GM19239 (cell line): ENCODE measurements around the gene FCN2.

Source experiments
- DNase-seq: peaks from one replicate; pipeline ENCODE4 v3.0.0; 2011; ENCODE audit warnings: low spot score; ENCODE audit not compliant: insufficient read length
- FAIRE-seq: peaks from 2 replicates; lab custom pipeline; 2011; peaks lifted over from hg19 to GRCh38; lab: Jason Lieb, UNC

Gene FCN2

GRCh38 chr9:134886413-134886913 is 5.9 kb downstream of the FCN2 start:
- no peak for DNase-seq
- no peak for FAIRE-seq

- FAIRE-seq (no peak), DNase-seq (no peak)
Measured at GRCh38 chr9:134887219-134887618, 6.6 kb downstream of the FCN2 start.

GRCh38 chr9:134887686-134888602 is 7.3 kb downstream of the FCN2 start:
- FAIRE-seq (no peak), DNase-seq (no peak)

- FAIRE-seq (no peak), DNase-seq (no peak)
Measured at GRCh38 chr9:134888603-134889190, 8.1 kb downstream of the FCN2 start.

GRCh38 chr9:134889386-134890154 is 9.0 kb downstream of the FCN2 start:
- DNase-seq, result no peak
- no peak for FAIRE-seq

- DNase-seq (no peak), FAIRE-seq (no peak)
Measured at GRCh38 chr9:134890155-134890495, 9.5 kb downstream of the FCN2 start.

GRCh38 chr9:134891053-134891452 is 10.4 kb downstream of the FCN2 start:
- FAIRE-seq, result no peak
- DNase-seq, result no peak

- no peak for DNase-seq
- no peak for FAIRE-seq
Measured at GRCh38 chr9:134891713-134892112, 11.1 kb downstream of the FCN2 start.

- no peak for DNase-seq
- no peak for FAIRE-seq
Measured at GRCh38 chr9:134892221-134892620, 11.6 kb downstream of the FCN2 start.

- DNase-seq (no peak), FAIRE-seq (no peak)
Measured at GRCh38 chr9:134892820-134893420, 12.3 kb downstream of the FCN2 start.

GRCh38 chr9:134894136-134894860 is 13.7 kb downstream of the FCN2 start:
- DNase-seq (no peak), FAIRE-seq (no peak)

GRCh38 chr9:134895097-134895496 is 14.5 kb downstream of the FCN2 start:
- DNase-seq, result no peak

GRCh38 chr9:134895567-134895907 is 14.9 kb downstream of the FCN2 start:
- no peak for FAIRE-seq
- DNase-seq, result no peak

More at GRCh38 chr9:134895097-134895496, 14.5 kb downstream of the FCN2 start:
- FAIRE-seq, result no peak

- DNase-seq, result no peak
- FAIRE-seq, result no peak
Measured at GRCh38 chr9:134895908-134896833, 15.6 kb downstream of the FCN2 start.

- FAIRE-seq, result no peak
- DNase-seq, result no peak
Measured at GRCh38 chr9:134896834-134897583, 16.4 kb downstream of the FCN2 start.

- FAIRE-seq (no peak), DNase-seq (no peak)
Measured at GRCh38 chr9:134897584-134898170, 17.1 kb downstream of the FCN2 start.

GRCh38 chr9:134898319-134898718 is 17.7 kb downstream of the FCN2 start:
- DNase-seq (no peak), FAIRE-seq (no peak)

GRCh38 chr9:134899168-134899567 is 18.6 kb downstream of the FCN2 start:
- no peak for DNase-seq
- FAIRE-seq, result no peak
